ENCODE measurements around the gene KLK3.

DNA sequence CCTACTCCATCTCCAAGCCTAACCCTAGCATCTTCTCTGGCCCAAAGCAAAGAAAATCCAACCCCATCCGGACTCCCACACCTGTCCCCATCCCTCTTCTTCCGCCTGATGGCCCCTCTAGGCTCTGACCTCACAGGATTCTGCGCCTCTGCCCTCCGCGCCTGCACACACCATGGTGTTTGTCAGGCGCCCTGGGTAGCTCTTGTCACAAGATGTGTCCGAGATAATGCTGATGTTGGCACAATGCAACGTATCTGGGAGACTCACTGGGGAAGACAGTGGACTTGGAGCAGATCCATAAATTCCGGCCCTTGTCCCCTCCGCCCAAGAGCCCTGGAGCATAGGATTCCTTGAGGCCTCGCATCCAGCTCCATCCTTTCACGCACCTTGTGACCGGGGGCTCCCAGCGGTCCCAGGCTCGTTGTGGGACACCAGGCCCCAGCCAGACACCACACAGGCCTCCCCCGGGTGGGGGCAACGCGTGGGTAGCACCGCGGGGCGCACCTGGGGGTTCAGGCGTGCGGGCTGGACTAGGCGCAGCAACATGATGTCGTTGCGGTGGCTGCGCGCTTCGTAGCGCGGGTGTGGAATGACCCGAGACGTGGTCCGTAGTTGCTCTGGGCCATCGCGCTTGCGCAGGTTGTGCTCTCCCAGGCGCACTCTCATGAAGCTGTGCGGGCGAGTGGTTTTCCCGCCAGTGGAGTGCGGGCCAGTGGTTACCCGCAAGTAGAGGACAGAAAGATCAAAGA, 28.0 kb upstream of the KLK3 start:
- TF ChIP-seq, protein P1, sequence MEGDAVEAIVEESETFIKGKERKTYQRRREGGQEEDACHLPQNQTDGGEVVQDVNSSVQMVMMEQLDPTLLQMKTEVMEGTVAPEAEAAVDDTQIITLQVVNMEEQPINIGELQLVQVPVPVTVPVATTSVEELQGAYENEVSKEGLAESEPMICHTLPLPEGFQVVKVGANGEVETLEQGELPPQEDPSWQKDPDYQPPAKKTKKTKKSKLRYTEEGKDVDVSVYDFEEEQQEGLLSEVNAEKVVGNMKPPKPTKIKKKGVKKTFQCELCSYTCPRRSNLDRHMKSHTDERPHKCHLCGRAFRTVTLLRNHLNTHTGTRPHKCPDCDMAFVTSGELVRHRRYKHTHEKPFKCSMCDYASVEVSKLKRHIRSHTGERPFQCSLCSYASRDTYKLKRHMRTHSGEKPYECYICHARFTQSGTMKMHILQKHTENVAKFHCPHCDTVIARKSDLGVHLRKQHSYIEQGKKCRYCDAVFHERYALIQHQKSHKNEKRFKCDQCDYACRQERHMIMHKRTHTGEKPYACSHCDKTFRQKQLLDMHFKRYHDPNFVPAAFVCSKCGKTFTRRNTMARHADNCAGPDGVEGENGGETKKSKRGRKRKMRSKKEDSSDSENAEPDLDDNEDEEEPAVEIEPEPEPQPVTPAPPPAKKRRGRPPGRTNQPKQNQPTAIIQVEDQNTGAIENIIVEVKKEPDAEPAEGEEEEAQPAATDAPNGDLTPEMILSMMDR (IDR thresholded peaks at IDR 0.05; ENCODE audit: low read depth, low read length) = no peak
- TF ChIP-seq EZH2phosphoT487 (IDR thresholded peaks at IDR 0.05; ENCODE audit: low read depth) = no peak

All from OCI-LY3 (cell line).